Neuron (in vitro differentiated cells): ENCODE measurements around the gene PCCA.

ENCODE experiments used
- H2AFZ ChIP-seq: one replicate; pipeline ENCODE4 v1.6.1; 2013; ENCODE audit warnings: low read depth, mild to moderate bottlenecking, inconsistent platforms, low read length, moderate library complexity
- H3K27me3 ChIP-seq: one replicate; pipeline ENCODE4 v1.6.1; 2013; ENCODE audit warnings: low read length; ENCODE audit not compliant: insufficient read depth
- H3K36me3 ChIP-seq: one replicate; pipeline ENCODE4 v1.6.1; 2013; ENCODE audit warnings: low read length; ENCODE audit not compliant: insufficient read depth
- H3K4me1 ChIP-seq: one replicate; pipeline ENCODE4 v1.6.1; 2013; ENCODE audit warnings: low read length; ENCODE audit not compliant: insufficient read depth
- H3K4me3 ChIP-seq: 2 replicates; pipeline ENCODE4 v1.5.1; 2013; ENCODE audit warnings: mild to moderate bottlenecking, low read length, moderate library complexity
- H3K9me3 ChIP-seq: one replicate; pipeline ENCODE4 v1.6.1; 2013; ENCODE audit warnings: low read length

The PCCA gene

DNA sequence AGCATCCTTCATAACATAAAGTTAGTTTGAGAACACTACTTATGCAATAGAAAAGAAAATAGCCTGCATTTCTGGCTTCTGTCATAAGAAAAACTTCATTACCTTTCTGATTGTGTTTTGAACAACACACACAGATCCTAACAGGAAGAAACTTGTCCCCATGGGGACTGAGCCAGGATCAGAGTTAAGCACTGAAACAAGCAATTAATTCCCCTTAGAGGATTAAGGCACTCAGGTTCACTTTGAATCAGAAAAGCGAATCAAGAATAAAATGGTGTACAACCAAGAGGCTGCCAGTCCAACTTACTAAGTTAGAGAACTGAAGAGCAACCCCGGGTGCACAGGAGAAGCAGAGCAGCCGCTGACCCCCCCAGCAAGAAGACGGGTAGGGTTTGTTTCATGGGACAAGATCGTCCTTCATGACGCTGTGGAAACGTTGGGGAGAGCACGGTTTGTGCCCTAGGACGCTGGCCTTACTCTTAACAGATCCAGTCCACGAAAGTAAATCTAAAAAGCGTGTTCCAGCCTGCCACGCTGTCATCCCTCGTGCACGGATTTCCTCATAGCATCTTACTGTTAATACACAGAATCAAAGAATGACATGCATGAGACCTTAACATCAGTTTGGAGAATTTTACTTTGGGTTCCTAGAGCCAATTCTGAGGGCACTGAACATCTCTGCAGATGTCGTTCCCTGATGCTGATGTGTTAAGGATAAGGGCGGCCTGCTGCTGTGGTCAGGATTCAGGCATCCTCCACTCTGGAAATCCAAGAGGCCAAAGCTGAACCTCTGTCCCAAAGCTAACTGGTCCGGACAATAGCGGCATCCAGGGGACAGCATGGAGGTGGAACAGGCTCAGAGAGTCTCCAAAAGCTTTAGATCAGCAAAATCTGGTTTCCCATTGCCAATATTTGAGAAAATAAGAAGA is 453.3 kb downstream of the PCCA start:
- H3K9me3 ChIP-seq, result no peaks in the 10 kb centered on the region
- H3K4me1 ChIP-seq, result no peaks in the 10 kb centered on the region
- H3K36me3 ChIP-seq, result no peaks in the 10 kb centered on the region
- no peaks in the 10 kb centered on the region for H3K27me3 ChIP-seq
- no peak overlapping the region for H2AFZ ChIP-seq
- H3K4me3 ChIP-seq, result no peak overlapping the region

DNA sequence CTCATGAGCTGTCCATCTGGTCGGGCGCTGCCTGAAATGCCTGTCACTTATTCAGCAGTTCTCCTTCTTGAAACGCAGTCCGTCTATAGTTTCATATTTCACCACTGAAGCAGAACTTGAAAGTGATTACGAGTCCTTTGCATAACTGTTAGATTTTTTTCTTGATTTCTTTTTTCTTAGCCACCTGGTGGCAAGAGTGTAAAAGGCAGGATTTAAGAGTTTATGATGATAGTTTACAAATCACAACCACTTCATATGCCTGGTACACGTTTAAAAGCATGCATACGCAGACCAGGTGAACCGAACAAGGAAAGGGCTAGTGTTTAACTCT is 453.9 kb downstream of the PCCA start:
- no peaks in the 10 kb centered on the region for H3K4me1 ChIP-seq
- H2AFZ ChIP-seq, result no peak overlapping the region
- no peaks in the 10 kb centered on the region for H3K27me3 ChIP-seq
- H3K9me3 ChIP-seq, result no peaks in the 10 kb centered on the region
- no peaks in the 10 kb centered on the region for H3K36me3 ChIP-seq
- H3K4me3 ChIP-seq, result no peak overlapping the region

DNA sequence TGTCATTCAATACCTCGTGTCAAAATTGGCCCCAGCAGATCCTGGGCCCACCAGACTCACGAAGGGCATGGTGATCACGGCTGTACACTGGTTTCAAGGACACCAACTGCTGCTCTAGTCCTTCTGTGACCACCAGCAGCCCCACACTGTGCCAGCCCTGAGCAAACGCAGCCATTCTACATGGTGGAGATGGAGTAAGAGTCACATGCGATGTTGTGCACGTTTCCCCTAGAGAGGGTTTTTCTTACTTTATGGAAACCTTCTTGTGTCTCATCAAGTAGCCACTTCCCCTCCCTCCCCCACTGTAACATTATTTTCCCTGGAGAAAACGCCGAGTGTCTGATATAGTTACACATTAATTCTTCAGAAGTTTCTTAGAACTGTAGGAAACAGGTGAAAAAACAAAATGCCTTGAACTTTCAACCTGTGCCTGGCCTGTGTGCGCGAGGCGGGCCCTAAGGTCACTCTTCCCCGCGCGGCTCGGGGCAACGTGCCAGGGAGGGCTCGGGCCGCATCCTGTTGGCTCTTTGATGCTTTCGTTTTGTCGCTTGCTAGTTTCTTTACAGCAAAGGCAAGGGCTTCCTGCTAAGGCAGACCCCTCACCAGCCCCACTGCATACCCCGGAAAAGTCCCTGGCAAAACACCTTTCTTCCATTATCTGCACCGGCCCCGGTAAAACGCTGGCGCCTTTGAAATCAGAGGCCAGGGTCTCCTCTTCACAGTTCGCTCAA is 455.1 kb downstream of the PCCA start:
- Histone ChIP-seq H3K27me3 (no peaks in the 10 kb centered on the region), H3K36me3 (no peaks in the 10 kb centered on the region), H2AFZ (no peak overlapping the region), H3K4me1 (no peaks in the 10 kb centered on the region), H3K4me3 (no peak overlapping the region), H3K9me3 (no peaks in the 10 kb centered on the region)

DNA sequence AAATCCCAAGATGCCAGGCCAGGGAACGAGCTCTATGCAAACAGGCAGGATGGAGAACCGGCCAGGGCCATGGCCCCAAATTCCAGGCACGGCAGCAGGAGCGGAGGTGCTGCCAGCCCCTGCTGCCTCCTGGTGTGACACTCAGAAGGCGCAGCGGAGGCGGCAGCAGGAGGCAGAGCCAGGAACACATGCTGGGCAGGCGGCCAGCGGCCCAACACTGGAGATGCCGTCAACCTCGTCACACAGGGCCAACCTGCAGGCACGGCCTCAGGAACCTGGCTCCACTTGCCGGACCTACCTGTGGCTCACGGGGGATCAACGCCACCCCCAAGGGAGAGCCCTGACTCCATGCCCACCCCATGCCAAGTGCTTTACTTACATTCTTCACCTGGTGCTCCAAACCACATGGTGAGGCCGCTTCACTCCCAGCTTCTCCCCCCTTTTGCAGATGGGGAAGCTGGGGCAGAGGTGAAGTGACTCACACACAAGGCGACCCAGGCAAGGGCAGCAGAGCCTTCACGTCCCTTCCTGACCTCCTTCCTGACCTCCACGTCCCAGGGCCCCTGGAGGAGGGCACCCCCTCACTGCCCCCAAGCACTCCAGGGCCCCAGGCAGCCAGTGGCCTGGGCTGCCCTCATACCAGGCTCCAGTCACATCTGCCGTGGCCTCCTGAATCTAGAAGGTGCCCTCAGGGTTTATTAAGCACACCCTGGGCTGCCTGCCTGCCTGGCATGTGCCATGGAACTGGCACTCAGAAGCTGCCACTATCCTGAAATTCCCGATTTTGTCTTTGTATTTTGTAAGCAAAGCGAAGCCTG is 456.2 kb downstream of the PCCA start:
- Histone ChIP-seq H3K4me3 (no peak overlapping the region), H3K27me3 (no peaks in the 10 kb centered on the region), H3K9me3 (no peaks in the 10 kb centered on the region), H3K36me3 (no peaks in the 10 kb centered on the region), H2AFZ (no peak overlapping the region), H3K4me1 (peaks cover 9% of the 10 kb centered on the region)

DNA sequence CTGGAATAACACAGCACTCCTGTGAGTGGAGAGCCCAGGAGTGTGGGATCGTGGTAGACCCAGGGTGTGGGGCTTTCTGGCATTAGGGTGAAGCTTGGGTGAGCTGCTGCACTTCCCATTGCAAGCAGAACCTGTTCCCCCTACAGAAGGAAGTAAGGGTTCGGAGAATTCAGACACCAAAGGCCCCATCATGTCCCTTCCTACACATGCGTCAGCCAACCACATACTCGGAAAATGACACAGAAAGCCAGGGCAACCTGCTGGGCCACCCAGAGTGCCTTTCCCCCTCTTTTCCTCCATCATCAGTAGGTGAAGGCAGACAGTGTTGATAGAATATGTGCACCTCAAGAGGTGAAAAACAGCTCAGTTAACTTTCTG is 456.8 kb downstream of the PCCA start:
- Histone ChIP-seq H3K4me1 (peaks cover 12% of the 10 kb centered on the region), H3K9me3 (no peaks in the 10 kb centered on the region)

DNA sequence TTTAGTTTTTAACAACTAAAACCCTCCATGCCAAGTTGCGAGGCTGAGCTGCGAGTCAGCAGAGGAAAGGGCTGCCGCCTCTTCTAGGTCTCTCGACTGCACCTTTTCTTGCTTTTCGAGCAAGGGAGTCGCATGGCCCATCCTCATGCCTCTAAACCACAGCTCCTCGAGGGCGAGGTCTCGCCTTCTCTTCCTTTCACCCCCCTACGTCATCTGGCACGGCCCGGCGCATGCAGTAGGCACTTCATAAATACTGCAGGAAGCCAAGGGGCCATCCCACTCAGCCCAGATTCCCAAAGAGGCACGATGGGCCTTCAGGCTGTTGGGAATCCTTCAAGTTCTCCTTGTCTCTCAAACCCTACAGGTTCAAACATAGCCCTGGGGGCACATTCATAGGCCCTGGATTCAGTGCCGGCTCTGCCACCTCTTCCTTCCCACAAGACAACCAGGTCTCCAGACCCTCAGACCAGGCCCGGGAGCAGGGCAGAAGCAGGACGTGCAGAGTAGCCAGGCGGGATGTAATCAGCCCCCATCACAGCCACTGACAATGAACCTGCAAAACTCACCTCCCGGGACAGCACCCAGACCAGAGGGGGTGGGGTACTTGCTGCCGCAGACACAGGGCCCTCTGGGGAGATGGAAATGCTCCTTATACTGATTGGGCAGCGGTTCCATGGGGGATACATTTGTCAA is 458.0 kb downstream of the PCCA start:
- H3K4me1 ChIP-seq, result peaks cover 12% of the 10 kb centered on the region

More for the DNA sequence above, 456.8 kb downstream of the PCCA start:
- Histone ChIP-seq H3K27me3 (no peaks in the 10 kb centered on the region), H3K36me3 (no peaks in the 10 kb centered on the region), H2AFZ (no peak overlapping the region), H3K4me3 (no peak overlapping the region)

DNA sequence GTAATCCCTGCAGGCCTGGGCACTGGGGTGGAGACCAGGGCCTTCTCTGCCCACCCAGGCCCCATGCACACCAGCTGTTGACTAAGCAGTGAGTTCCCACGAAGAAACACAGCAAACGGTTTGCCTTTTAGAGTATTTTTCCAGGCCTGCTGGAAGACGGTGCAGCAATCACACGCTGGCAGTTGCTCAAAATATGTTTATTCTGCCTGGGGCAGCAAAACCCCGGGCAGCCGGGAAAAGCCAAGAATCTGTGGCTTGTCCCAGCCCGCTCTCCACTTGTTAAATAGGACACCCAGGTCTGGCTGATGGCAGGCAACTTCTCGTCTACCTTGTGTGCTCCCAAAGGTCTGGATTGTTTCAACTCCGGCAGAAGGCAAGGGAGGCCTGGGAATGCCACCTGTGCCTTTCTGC is 458.9 kb downstream of the PCCA start:
- H2AFZ ChIP-seq, result no peak overlapping the region
- no peaks in the 10 kb centered on the region for H3K27me3 ChIP-seq

More for the DNA sequence above, 458.0 kb downstream of the PCCA start:
- Histone ChIP-seq H3K36me3 (no peaks in the 10 kb centered on the region), H2AFZ (no peak overlapping the region), H3K4me3 (no peak overlapping the region), H3K9me3 (no peaks in the 10 kb centered on the region), H3K27me3 (no peaks in the 10 kb centered on the region)

DNA sequence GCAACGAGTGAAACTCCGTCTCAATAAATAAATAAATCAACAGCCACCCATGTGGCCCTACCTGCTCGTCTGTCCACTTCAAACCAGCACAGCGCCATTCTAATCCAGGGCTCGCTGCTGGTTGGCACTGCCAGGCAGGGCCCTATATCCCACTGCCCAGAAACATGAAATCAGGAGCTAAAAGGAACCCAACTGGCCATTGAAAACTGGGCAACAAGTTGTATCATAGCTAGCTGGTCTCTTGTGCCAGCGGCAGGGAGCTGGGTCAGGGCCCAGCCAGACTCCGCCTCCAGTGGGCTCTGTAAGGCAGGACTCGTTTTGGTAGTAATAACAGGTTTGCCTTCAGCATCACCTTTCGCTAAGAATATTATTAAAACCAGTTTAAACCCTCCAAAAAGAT is 460.4 kb downstream of the PCCA start:
- H3K36me3 ChIP-seq, result no peaks in the 10 kb centered on the region
- no peaks in the 10 kb centered on the region for H3K9me3 ChIP-seq
- H2AFZ ChIP-seq, result no peak overlapping the region
- H3K27me3 ChIP-seq, result no peaks in the 10 kb centered on the region
- peaks cover 12% of the 10 kb centered on the region for H3K4me1 ChIP-seq
- H3K4me3 ChIP-seq, result no peak overlapping the region

More for the DNA sequence above, 458.9 kb downstream of the PCCA start:
- H3K4me3 ChIP-seq, result no peak overlapping the region
- peaks cover 12% of the 10 kb centered on the region for H3K4me1 ChIP-seq
- no peaks in the 10 kb centered on the region for H3K9me3 ChIP-seq
- H3K36me3 ChIP-seq, result no peaks in the 10 kb centered on the region

DNA sequence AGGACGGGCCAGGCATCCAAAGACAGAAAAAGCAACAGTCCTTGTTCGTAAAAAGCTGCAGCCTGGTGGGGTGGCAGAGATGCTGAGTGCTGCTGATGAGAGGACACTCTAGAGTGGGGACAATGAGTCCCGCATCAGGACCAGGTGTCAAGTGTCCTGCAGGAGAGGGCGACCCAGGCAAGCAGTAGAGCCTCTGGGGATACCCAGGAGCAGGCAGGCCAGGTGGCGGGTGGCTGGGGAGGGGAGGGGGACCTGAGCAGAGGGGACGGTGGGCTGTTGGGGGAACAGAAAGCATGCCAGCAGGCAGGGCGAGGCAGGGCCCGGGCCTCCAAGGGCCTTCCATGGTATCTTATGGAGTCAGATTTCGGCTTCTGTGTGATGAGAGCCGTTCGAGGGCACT is 463.9 kb downstream of the PCCA start:
- no peak overlapping the region for H3K4me3 ChIP-seq
- no peaks in the 10 kb centered on the region for H3K36me3 ChIP-seq
- no peak overlapping the region for H2AFZ ChIP-seq
- peaks cover 12% of the 10 kb centered on the region for H3K4me1 ChIP-seq
- H3K9me3 ChIP-seq, result no peaks in the 10 kb centered on the region
- no peaks in the 10 kb centered on the region for H3K27me3 ChIP-seq

DNA sequence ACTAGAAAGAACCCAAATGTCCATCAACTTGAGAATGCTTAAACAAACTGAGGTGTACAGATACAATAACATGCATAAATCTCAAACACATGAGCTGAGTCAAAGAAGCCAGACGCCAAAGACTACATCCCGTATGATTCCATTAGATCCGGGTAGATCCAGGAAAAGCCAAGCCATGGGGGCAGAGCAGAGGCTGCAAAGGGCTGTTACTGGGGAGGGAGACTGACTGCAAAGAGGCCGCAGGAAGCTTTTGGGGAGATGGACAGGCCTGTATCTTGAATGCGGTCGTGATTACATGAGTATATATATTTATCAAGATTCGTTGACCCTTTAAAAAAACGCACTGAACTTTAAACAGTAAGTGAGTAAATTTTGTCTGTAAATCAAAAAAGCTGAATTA is 471.0 kb downstream of the PCCA start:
- H3K9me3 ChIP-seq, result no peaks in the 10 kb centered on the region
- no peaks in the 10 kb centered on the region for H3K36me3 ChIP-seq
- no peak overlapping the region for H2AFZ ChIP-seq
- H3K4me1 ChIP-seq, result no peaks in the 10 kb centered on the region
- H3K27me3 ChIP-seq, result no peaks in the 10 kb centered on the region
- no peak overlapping the region for H3K4me3 ChIP-seq

DNA sequence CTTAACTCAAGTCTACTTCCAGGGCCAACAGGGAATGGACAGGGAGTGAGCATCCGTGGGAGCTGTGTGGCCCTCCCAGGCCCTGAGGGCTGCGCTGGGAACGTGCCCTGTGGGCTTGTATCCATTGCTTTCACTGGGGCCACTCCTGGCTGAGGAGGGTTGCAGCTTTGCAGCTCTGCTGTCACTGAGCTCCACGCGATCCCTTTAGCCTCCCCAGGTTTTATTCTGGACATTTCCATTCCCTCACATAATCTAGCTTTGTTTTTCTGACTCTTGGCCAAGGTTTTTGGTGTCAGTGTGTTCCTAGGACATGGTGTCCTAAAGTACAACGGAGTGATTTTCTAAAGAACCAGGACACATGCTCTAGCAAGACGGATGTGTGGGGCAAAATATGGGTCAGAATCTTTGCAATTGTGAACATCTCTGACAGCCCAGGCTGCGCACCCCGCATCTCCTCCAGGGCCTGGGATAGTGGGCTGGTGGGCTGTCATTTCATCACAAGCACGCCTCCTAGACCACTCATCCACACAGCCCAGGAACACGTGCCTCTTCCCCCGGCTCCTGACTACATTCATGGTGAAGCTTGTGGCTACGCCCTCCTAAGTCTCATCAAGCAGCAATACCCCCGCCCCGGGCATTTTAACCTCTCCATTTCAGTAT is 471.7 kb downstream of the PCCA start:
- no peaks in the 10 kb centered on the region for H3K4me1 ChIP-seq
- H3K36me3 ChIP-seq, result no peaks in the 10 kb centered on the region
- H3K9me3 ChIP-seq, result peaks cover 2% of the 10 kb centered on the region
- no peak overlapping the region for H2AFZ ChIP-seq
- no peaks in the 10 kb centered on the region for H3K27me3 ChIP-seq
- no peak overlapping the region for H3K4me3 ChIP-seq

DNA sequence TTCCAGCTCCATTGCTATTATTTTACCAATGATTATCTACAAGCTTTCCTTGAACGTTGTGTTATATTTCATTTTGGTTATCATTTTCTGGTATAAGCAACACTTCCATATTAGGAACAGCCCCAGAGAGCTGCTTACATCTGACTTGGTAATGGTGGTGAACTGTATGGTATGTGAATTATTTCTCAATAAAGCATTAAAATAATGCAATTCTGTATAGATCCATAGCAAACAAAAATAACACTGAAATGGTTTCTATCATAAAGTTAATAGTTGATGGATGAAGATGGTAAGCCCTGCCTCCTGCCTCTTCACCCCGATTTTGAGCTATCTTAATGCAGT is 472.2 kb downstream of the PCCA start:
- no peak overlapping the region for H3K4me3 ChIP-seq
- H2AFZ ChIP-seq, result no peak overlapping the region
- no peaks in the 10 kb centered on the region for H3K4me1 ChIP-seq
- H3K36me3 ChIP-seq, result no peaks in the 10 kb centered on the region
- H3K9me3 ChIP-seq, result peaks cover 3% of the 10 kb centered on the region
- H3K27me3 ChIP-seq, result no peaks in the 10 kb centered on the region
